RWPE2 (cell line): ENCODE measurements around the gene SRP54.

Experiments used
- ATAC-seq: fragments of 200-7000 bp; cut with Tn5 transposase; 3 replicates; pipeline ENCODE4 v1.9.1; 2021; ENCODE audit warnings: low read depth
- DNase-seq: peaks from one replicate; pipeline ENCODE4 v3.0.0-alpha.2; 2020; ENCODE audit warnings: low spot score
- H3K27ac ChIP-seq: fragments of 450-650 bp; 2 replicates; pipeline ENCODE4 v1.5.1; 2017; ENCODE audit warnings: mild to moderate bottlenecking; ENCODE audit not compliant: poor library complexity, severe bottlenecking
- H3K27me3 ChIP-seq: fragments of 250-450 bp; sonication (Bioruptor Pico); 2 replicates; pipeline ENCODE4 v1.5.1; 2021; ENCODE audit warnings: mild to moderate bottlenecking, moderate library complexity; ENCODE audit not compliant: insufficient read depth, poor library complexity, severe bottlenecking
- H3K36me3 ChIP-seq: fragments of 250-450 bp; sonication (Bioruptor Pico); 2 replicates; pipeline ENCODE4 v1.5.1; 2020; ENCODE audit warnings: low read depth, mild to moderate bottlenecking, moderate library complexity
- H3K4me1 ChIP-seq: fragments of 250-450 bp; sonication (Bioruptor Pico); 2 replicates; pipeline ENCODE4 v1.5.1; 2021; ENCODE audit warnings: mild to moderate bottlenecking, moderate library complexity; ENCODE audit not compliant: insufficient read depth, poor library complexity, severe bottlenecking
- H3K4me3 ChIP-seq: fragments of 250-450 bp; sonication (Bioruptor Pico); 2 replicates; pipeline ENCODE4 v1.5.1; 2021; ENCODE audit warnings: mild to moderate bottlenecking, moderate library complexity; ENCODE audit not compliant: severe bottlenecking
- H3K9me3 ChIP-seq: fragments of 250-450 bp; sonication (Bioruptor Pico); 2 replicates; pipeline ENCODE4 v1.5.1; 2021; ENCODE audit warnings: mild to moderate bottlenecking, moderate library complexity; ENCODE audit not compliant: severe bottlenecking
- CTCF ChIP-seq: fragments of 450-650 bp; IDR thresholded peaks from one replicate; pipeline ENCODE4 v1.5.1; 2017; ENCODE audit warnings: mild to moderate bottlenecking, moderate library complexity; ENCODE audit not compliant: poor library complexity, severe bottlenecking

Gene SRP54

GRCh38 chr14:34982421-34983147, at the start of gene SRP54:
SRP54 (plus strand) TSS chr14:34982992; CDS start chr14:34996710, 13,718 bp downstream.
- H3K27ac ChIP-seq = peak within 1 kb of the TSS; percentile 78
- ATAC-seq = peak; percentile 79
- H3K4me3 ChIP-seq = peak within 1 kb of the TSS; percentile 54
- peaks cover 15% of the 10 kb centered on the region for H3K36me3 ChIP-seq
- H3K27me3 ChIP-seq = no peaks in the 10 kb centered on the region
- H3K4me1 ChIP-seq = peaks cover 6% of the 10 kb centered on the region
- H3K9me3 ChIP-seq = no peaks in the 10 kb centered on the region
- DNase-seq = peak; percentile 100
- TF ChIP-seq CTCF = no peak

- H3K4me1 ChIP-seq = no peaks in the 10 kb centered on the region
- DNase-seq = no peak
- H3K36me3 ChIP-seq = no peaks in the 10 kb centered on the region
- H3K27ac ChIP-seq = no peak overlapping the region
- no peak for TF ChIP-seq CTCF
- ATAC-seq = no peak
- H3K9me3 ChIP-seq = no peaks in the 10 kb centered on the region
- H3K4me3 ChIP-seq = no peak overlapping the region
- H3K27me3 ChIP-seq = no peaks in the 10 kb centered on the region
Measured at GRCh38 chr14:34933301-34933700, 49.5 kb upstream of the SRP54 start.

- Histone ChIP-seq H3K27ac (no peak overlapping the region), H3K27me3 (no peaks in the 10 kb centered on the region), H3K4me1 (no peaks in the 10 kb centered on the region), H3K4me3 (no peak overlapping the region), H3K36me3 (no peaks in the 10 kb centered on the region), H3K9me3 (no peaks in the 10 kb centered on the region)
- ATAC-seq (no peak), DNase-seq (no peak)
- no peak for TF ChIP-seq CTCF
Measured at GRCh38 chr14:34935488-34935887, 47.3 kb upstream of the SRP54 start.

GRCh38 chr14:34937442-34937841, 45.4 kb upstream of the SRP54 start:
- no peaks in the 10 kb centered on the region for H3K27me3 ChIP-seq
- no peaks in the 10 kb centered on the region for H3K9me3 ChIP-seq
- TF ChIP-seq CTCF = no peak
- H3K4me3 ChIP-seq = no peak overlapping the region
- no peaks in the 10 kb centered on the region for H3K36me3 ChIP-seq
- ATAC-seq (no peak), DNase-seq (no peak)
- no peaks in the 10 kb centered on the region for H3K4me1 ChIP-seq
- H3K27ac ChIP-seq = no peak overlapping the region

GRCh38 chr14:34937876-34938275, 44.9 kb upstream of the SRP54 start:
- H3K9me3 ChIP-seq = no peaks in the 10 kb centered on the region
- H3K36me3 ChIP-seq = no peaks in the 10 kb centered on the region
- TF ChIP-seq CTCF = no peak
- H3K27me3 ChIP-seq = no peaks in the 10 kb centered on the region
- H3K27ac ChIP-seq = no peak overlapping the region
- no peaks in the 10 kb centered on the region for H3K4me1 ChIP-seq
- no peak for DNase-seq
- no peak overlapping the region for H3K4me3 ChIP-seq
- ATAC-seq = no peak
